ENCODE measurements around the gene QSOX2.
A peak's percentile ranks its signal among the peaks of the same experiment; 100 is the strongest.

The QSOX2 gene

GRCh38 chr9:136160381-136160841 lies 85.2 kb downstream of the QSOX2 start:
- TF ChIP-seq CTCF (IDR thresholded peaks at IDR 0.05; ENCODE audit: low read depth, low read length): no peak
- H3K4me3 ChIP-seq (replicated peaks in 1 of 2; ENCODE audit: low read depth in 2 of 2, low read length in 2 of 2): no peak overlapping the region
- DNase-seq (ENCODE audit: low read depth in 2 of 2): no peak

- no peak overlapping the region for H3K4me3 ChIP-seq (replicated peaks in 1 of 2; ENCODE audit: low read depth in 2 of 2, low read length in 2 of 2)
- DNase-seq (ENCODE audit: low read depth in 2 of 2): no peak
- no peak for TF ChIP-seq CTCF (IDR thresholded peaks at IDR 0.05; ENCODE audit: low read depth, low read length)
Measured at GRCh38 chr9:136159851-136160250, 85.8 kb downstream of the QSOX2 start.

GRCh38 chr9:136157477-136158265 lies 87.9 kb downstream of the QSOX2 start:
- no peak for TF ChIP-seq CTCF (IDR thresholded peaks at IDR 0.05; ENCODE audit: low read depth, low read length)
- H3K4me3 ChIP-seq (replicated peaks in 1 of 2; ENCODE audit: low read depth in 2 of 2, low read length in 2 of 2): no peak overlapping the region
- peak in 1 of 2 donors; percentile 11 for DNase-seq (ENCODE audit: low read depth in 2 of 2)

Data from cardiac fibroblast (primary cell).